Measurements from ENCODE around the gene ZBED4.
"Not testable (repeated sequence)": the region's sequence is repeated elsewhere in the genome, so short reads cannot be mapped to it uniquely, and the experiment has no call there.

Gene ZBED4

GRCh38 chr22:49815641-49816091, 38.0 kb upstream of the ZBED4 start:
- H3K27me3 ChIP-seq (ENCODE audit: control insufficient read depth in 2 of 2, insufficient read depth in 2 of 2, low read length in 2 of 2) = no peaks in the 10 kb centered on the region
- no peak overlapping the region for H3K9ac ChIP-seq (ENCODE audit: low read depth in 1 of 2, low read length in 2 of 2)
- no peak overlapping the region for H3K27ac ChIP-seq (ENCODE audit: low read depth in 2 of 2, low read length in 2 of 2)
- H3K36me3 ChIP-seq (ENCODE audit: control insufficient read depth in 2 of 2, insufficient read depth in 2 of 2, low read length in 2 of 2) = peaks cover 27 to 43% of the 10 kb centered on the region in 2 donors
- H3K4me3 ChIP-seq (ENCODE audit: low read length in 2 of 2) = no peak overlapping the region
- no peaks in the 10 kb centered on the region for H3K4me1 ChIP-seq (ENCODE audit: control insufficient read depth in 2 of 2, insufficient read depth in 2 of 2, low read length in 2 of 2)
- H3K9me3 ChIP-seq (ENCODE audit: control insufficient read depth in 2 of 2, low read length in 2 of 2) = no peaks in the 10 kb centered on the region

- no peak overlapping the region for H3K9ac ChIP-seq (ENCODE audit: low read depth in 1 of 2, low read length in 2 of 2)
- no peak overlapping the region for H3K4me3 ChIP-seq (ENCODE audit: low read length in 2 of 2)
- H3K36me3 ChIP-seq (ENCODE audit: control insufficient read depth in 2 of 2, insufficient read depth in 2 of 2, low read length in 2 of 2) = peaks cover 33 to 54% of the 10 kb centered on the region in 2 donors
- H3K27me3 ChIP-seq (ENCODE audit: control insufficient read depth in 2 of 2, insufficient read depth in 2 of 2, low read length in 2 of 2) = no peaks in the 10 kb centered on the region
- no peak overlapping the region for H3K27ac ChIP-seq (ENCODE audit: low read depth in 2 of 2, low read length in 2 of 2)
- no peaks in the 10 kb centered on the region for H3K9me3 ChIP-seq (ENCODE audit: control insufficient read depth in 2 of 2, low read length in 2 of 2)
- H3K4me1 ChIP-seq (ENCODE audit: control insufficient read depth in 2 of 2, insufficient read depth in 2 of 2, low read length in 2 of 2) = peaks cover 0 to 2% of the 10 kb centered on the region in 2 donors
Observed at GRCh38 chr22:49817359-49817758, 36.3 kb upstream of the ZBED4 start.

GRCh38 chr22:49820984-49821383, 32.7 kb upstream of the ZBED4 start:
- Histone ChIP-seq H3K9me3 (ENCODE audit: control insufficient read depth in 2 of 2, low read length in 2 of 2) (no peaks in the 10 kb centered on the region), H3K27ac (ENCODE audit: low read depth in 2 of 2, low read length in 2 of 2) (no peak overlapping the region), H3K27me3 (ENCODE audit: control insufficient read depth in 2 of 2, insufficient read depth in 2 of 2, low read length in 2 of 2) (no peaks in the 10 kb centered on the region), H3K36me3 (ENCODE audit: control insufficient read depth in 2 of 2, insufficient read depth in 2 of 2, low read length in 2 of 2) (peaks cover 44 to 63% of the 10 kb centered on the region in 2 donors), H3K9ac (ENCODE audit: low read depth in 1 of 2, low read length in 2 of 2) (no peak overlapping the region), H3K4me3 (ENCODE audit: low read length in 2 of 2) (no peak overlapping the region), H3K4me1 (ENCODE audit: control insufficient read depth in 2 of 2, insufficient read depth in 2 of 2, low read length in 2 of 2) (peaks cover 16 to 20% of the 10 kb centered on the region in 2 donors)

DNA sequence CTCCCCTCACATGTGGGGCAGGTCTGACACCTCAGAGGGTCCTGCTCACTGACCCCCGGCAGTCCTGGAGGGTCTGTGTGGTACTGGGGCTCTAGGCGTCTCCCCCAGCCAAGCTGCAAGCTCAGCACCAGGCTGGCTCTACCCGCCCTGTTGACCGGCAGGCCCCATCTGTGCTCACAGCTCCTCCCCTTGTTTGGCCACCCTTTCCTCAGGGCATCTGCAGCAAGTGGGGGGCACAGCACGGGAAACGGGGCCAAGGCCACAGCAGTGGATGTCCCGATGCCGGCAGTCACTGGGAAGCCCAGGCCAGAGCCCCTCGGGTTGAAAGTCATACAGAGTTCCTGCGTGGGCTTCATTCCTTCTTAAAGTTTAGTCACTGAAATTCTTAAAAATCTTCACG, 31.9 kb upstream of the ZBED4 start:
- peaks cover 41 to 60% of the 10 kb centered on the region in 2 donors for H3K36me3 ChIP-seq (ENCODE audit: control insufficient read depth in 2 of 2, insufficient read depth in 2 of 2, low read length in 2 of 2)
- not testable (repeated sequence) for H3K27ac ChIP-seq (ENCODE audit: low read depth in 2 of 2, low read length in 2 of 2); H3K9me3 ChIP-seq (ENCODE audit: control insufficient read depth in 2 of 2, low read length in 2 of 2); H3K27me3 ChIP-seq (ENCODE audit: control insufficient read depth in 2 of 2, insufficient read depth in 2 of 2, low read length in 2 of 2); H3K4me3 ChIP-seq (ENCODE audit: low read length in 2 of 2); H3K9ac ChIP-seq (ENCODE audit: low read depth in 1 of 2, low read length in 2 of 2)
- peaks cover 21 to 23% of the 10 kb centered on the region in 2 donors for H3K4me1 ChIP-seq (ENCODE audit: control insufficient read depth in 2 of 2, insufficient read depth in 2 of 2, low read length in 2 of 2)

- H3K36me3 ChIP-seq (ENCODE audit: control insufficient read depth in 2 of 2, insufficient read depth in 2 of 2, low read length in 2 of 2) = peaks cover 26 to 42% of the 10 kb centered on the region in 2 donors
- H3K4me3 ChIP-seq (ENCODE audit: low read length in 2 of 2) = no peak overlapping the region
- H3K27ac ChIP-seq (ENCODE audit: low read depth in 2 of 2, low read length in 2 of 2) = no peak overlapping the region
- H3K9ac ChIP-seq (ENCODE audit: low read depth in 1 of 2, low read length in 2 of 2) = no peak overlapping the region
- H3K9me3 ChIP-seq (ENCODE audit: control insufficient read depth in 2 of 2, low read length in 2 of 2) = no peaks in the 10 kb centered on the region
- H3K4me1 ChIP-seq (ENCODE audit: control insufficient read depth in 2 of 2, insufficient read depth in 2 of 2, low read length in 2 of 2) = peaks cover 21 to 23% of the 10 kb centered on the region in 2 donors
- no peaks in the 10 kb centered on the region for H3K27me3 ChIP-seq (ENCODE audit: control insufficient read depth in 2 of 2, insufficient read depth in 2 of 2, low read length in 2 of 2)
Observed at GRCh38 chr22:49823289-49824045, 30.2 kb upstream of the ZBED4 start.

- H3K36me3 ChIP-seq (ENCODE audit: control insufficient read depth in 2 of 2, insufficient read depth in 2 of 2, low read length in 2 of 2) = peaks cover 26 to 42% of the 10 kb centered on the region in 2 donors
- H3K9me3 ChIP-seq (ENCODE audit: control insufficient read depth in 2 of 2, low read length in 2 of 2) = no peaks in the 10 kb centered on the region
- no peak overlapping the region for H3K27ac ChIP-seq (ENCODE audit: low read depth in 2 of 2, low read length in 2 of 2)
- no peak overlapping the region for H3K4me3 ChIP-seq (ENCODE audit: low read length in 2 of 2)
- H3K27me3 ChIP-seq (ENCODE audit: control insufficient read depth in 2 of 2, insufficient read depth in 2 of 2, low read length in 2 of 2) = no peaks in the 10 kb centered on the region
- H3K9ac ChIP-seq (ENCODE audit: low read depth in 1 of 2, low read length in 2 of 2) = peak overlapping the region in 1 of 2 donors; percentile 8
- peaks cover 21 to 23% of the 10 kb centered on the region in 2 donors for H3K4me1 ChIP-seq (ENCODE audit: control insufficient read depth in 2 of 2, insufficient read depth in 2 of 2, low read length in 2 of 2)
Observed at GRCh38 chr22:49824185-49824925, 29.3 kb upstream of the ZBED4 start.

DNA sequence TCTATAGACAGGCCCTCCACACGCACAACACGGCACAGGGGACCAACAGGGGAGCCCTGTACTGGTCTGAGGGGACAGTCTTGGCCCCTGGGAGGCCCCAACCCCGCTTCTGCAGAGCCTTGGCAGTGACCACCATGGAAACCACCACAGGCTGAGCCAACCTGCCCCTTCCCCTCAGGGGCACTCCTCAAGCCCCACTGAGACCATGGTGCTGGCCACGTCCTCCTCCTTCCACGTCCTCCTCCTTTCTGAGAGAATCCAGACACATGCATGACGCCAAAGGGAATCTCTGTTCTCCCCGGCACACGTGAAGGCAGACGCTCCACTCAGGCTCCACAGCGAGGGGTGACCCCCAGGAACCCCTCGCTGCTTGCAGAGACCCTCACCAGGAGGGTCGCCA, 28.7 kb upstream of the ZBED4 start:
- Histone ChIP-seq H3K36me3 (ENCODE audit: control insufficient read depth in 2 of 2, insufficient read depth in 2 of 2, low read length in 2 of 2) (peaks cover 26 to 42% of the 10 kb centered on the region in 2 donors), H3K4me1 (ENCODE audit: control insufficient read depth in 2 of 2, insufficient read depth in 2 of 2, low read length in 2 of 2) (peaks cover 21 to 23% of the 10 kb centered on the region in 2 donors), H3K9me3 (ENCODE audit: control insufficient read depth in 2 of 2, low read length in 2 of 2) (no peaks in the 10 kb centered on the region), H3K9ac (ENCODE audit: low read depth in 1 of 2, low read length in 2 of 2) (peak overlapping the region in 1 of 2 donors; percentile 8), H3K27me3 (ENCODE audit: control insufficient read depth in 2 of 2, insufficient read depth in 2 of 2, low read length in 2 of 2) (no peaks in the 10 kb centered on the region), H3K27ac (ENCODE audit: low read depth in 2 of 2, low read length in 2 of 2) (no peak overlapping the region), H3K4me3 (ENCODE audit: low read length in 2 of 2) (peak overlapping the region in 1 of 2 donors; percentile 79)

- Histone ChIP-seq H3K9me3 (ENCODE audit: control insufficient read depth in 2 of 2, low read length in 2 of 2) (no peaks in the 10 kb centered on the region), H3K36me3 (ENCODE audit: control insufficient read depth in 2 of 2, insufficient read depth in 2 of 2, low read length in 2 of 2) (peaks cover 23 to 38% of the 10 kb centered on the region in 2 donors), H3K4me3 (ENCODE audit: low read length in 2 of 2) (peak overlapping the region; percentile 79 to 80), H3K4me1 (ENCODE audit: control insufficient read depth in 2 of 2, insufficient read depth in 2 of 2, low read length in 2 of 2) (peaks cover 21 to 23% of the 10 kb centered on the region in 2 donors), H3K27me3 (ENCODE audit: control insufficient read depth in 2 of 2, insufficient read depth in 2 of 2, low read length in 2 of 2) (no peaks in the 10 kb centered on the region), H3K9ac (ENCODE audit: low read depth in 1 of 2, low read length in 2 of 2) (peak overlapping the region in 1 of 2 donors; percentile 83), H3K27ac (ENCODE audit: low read depth in 2 of 2, low read length in 2 of 2) (no peak overlapping the region)
Observed at GRCh38 chr22:49825436-49825835, 28.2 kb upstream of the ZBED4 start.

GRCh38 chr22:49825944-49826602, 27.6 kb upstream of the ZBED4 start:
- Histone ChIP-seq H3K27me3 (ENCODE audit: control insufficient read depth in 2 of 2, insufficient read depth in 2 of 2, low read length in 2 of 2) (no peaks in the 10 kb centered on the region), H3K27ac (ENCODE audit: low read depth in 2 of 2, low read length in 2 of 2) (peak overlapping the region; percentile 72 to 83), H3K4me3 (ENCODE audit: low read length in 2 of 2) (peak overlapping the region; percentile 79 to 80), H3K9me3 (ENCODE audit: control insufficient read depth in 2 of 2, low read length in 2 of 2) (no peaks in the 10 kb centered on the region), H3K36me3 (ENCODE audit: control insufficient read depth in 2 of 2, insufficient read depth in 2 of 2, low read length in 2 of 2) (peaks cover 18 to 32% of the 10 kb centered on the region in 2 donors), H3K9ac (ENCODE audit: low read depth in 1 of 2, low read length in 2 of 2) (peak overlapping the region; percentile 83 to 85), H3K4me1 (ENCODE audit: control insufficient read depth in 2 of 2, insufficient read depth in 2 of 2, low read length in 2 of 2) (peaks cover 21% of the 10 kb centered on the region in 2 donors)
